ENCODE measurements around the gene FAM120A. TPM values are rescaled to one million over a fixed set of nuclear protein-coding genes. Genes with fewer than 3 reads are reported as not detected.
A peak's percentile ranks its signal among the peaks of the same experiment; 100 is the strongest.

The FAM120A gene
- total and polyA plus RNA-seq, 9 of the 15 experiments (the other 6 are each of a cell fraction or from before 2014, with no cell fraction given) = 8.7 to 71.0 (median 42.2) TPM

GRCh38 chr9:93576258-93577077, 125.0 kb downstream of the FAM120A start, which contains the start of gene PHF2 (continued):
- TF ChIP-seq GATAD2B (IDR thresholded peaks at IDR 0.05; ENCODE audit: borderline replicate concordance) = peak; percentile 34; the same call in 1 of the 2 replicates

- Histone ChIP-seq H3K27me3 (ENCODE audit: control insufficient read depth in 2 of 2, insufficient read depth in 2 of 2, low read length in 2 of 2) (no peaks in the 10 kb centered on the region), H3K9ac (ENCODE audit: insufficient read depth in 1 of 2, low read depth in 2 of 2, low read length in 2 of 2) (peak overlapping the region; percentile 64 to 91; a peak in 3 of 4 replicates), H3K4me3 (peak overlapping the region; percentile 52), H3K27ac (ENCODE audit: extremely low read depth, low read depth, low read length) (peak overlapping the region; percentile 35; the same call in 1 of the 3 replicates), H3K36me3 (ENCODE audit: control insufficient read depth, insufficient read depth, low read length) (no peaks in the 10 kb centered on the region), H3K79me2 (ENCODE audit: control insufficient read depth, insufficient read depth, low read length) (peaks cover 39% of the 10 kb centered on the region), H2AFZ (ENCODE audit: low read depth, low read length) (peak overlapping the region; percentile 62), H3K4me2 (ENCODE audit: insufficient read depth, low read length) (peak overlapping the region; percentile 75), H3K4me1 (replicated peaks in 1 of 2; ENCODE audit: control insufficient read depth in 2 of 2, insufficient read depth in 2 of 2, low read length in 2 of 2) (peaks cover 18 to 45% of the 10 kb centered on the region in 2 experiments), H4K20me1 (replicated peaks; ENCODE audit: control insufficient read depth, insufficient read depth, low read length) (peaks cover 9% of the 10 kb centered on the region), H3K9me3 (replicated peaks; ENCODE audit: control insufficient read depth, insufficient read depth, low read depth, low read length) (no peaks in the 10 kb centered on the region), H3K9me1 (ENCODE audit: control insufficient read depth, insufficient read depth, low read length) (no peaks in the 10 kb centered on the region)
- intact Hi-C loops (cut with micrococcal nuclease) (loop anchor here (10.0 kb wide), 1 partner anchor 87 kb away; no protein-coding TSS in a partner anchor), in situ Hi-C loops (cut with MboI) (no loop called here)
- BruUV-seq (replicated peaks) = TSS peak; percentile 41
- 4% methylated on average over 16 of the region's 74 CpGs for WGBS (ENCODE audit: insufficient coverage, low coverage, missing lambda C conversion rate)
- peak; percentile 16 for ATAC-seq
- ChIA-PET CTCF (ENCODE audit: low intra/inter-chr PET ratio) (no interaction called here), POLR2A (interaction anchor here (1.1 kb wide), 1 partner anchor 11 kb away, joined by 4 read pairs; no protein-coding TSS in a partner anchor)
- no peak for FAIRE-seq
- DNase-seq (ENCODE audit: extremely low read depth in 1 of 4, low spot score in 3 of 4) = peak in 3 of 4 experiments; percentile 49 to 69 (median 66)
- TF ChIP-seq ZNF239 (CRISPR knock-in tag; IDR thresholded peaks at IDR 0.05) (no peak), HOXB6 (CRISPR knock-in tag; IDR thresholded peaks at IDR 0.05; ENCODE audit: borderline replicate concordance) (no peak), POLR3G (IDR thresholded peaks at IDR 0.05; ENCODE audit: extremely low read depth, insufficient read length, insufficient replicate concordance) (no peak), TFAM (CRISPR knock-in tag; conservative IDR thresholded peaks at IDR 0.05) (no peak), ZNF444 (CRISPR knock-in tag; IDR thresholded peaks at IDR 0.05) (no peak), RHOXF2B (CRISPR knock-in tag; conservative IDR thresholded peaks at IDR 0.05) (no peak), BHLHE40 (IDR thresholded peaks at IDR 0.05; ENCODE audit: low read length) (no peak), ILF3 (IDR thresholded peaks at IDR 0.05; ENCODE audit: borderline replicate concordance) (no peak), CBX8 (IDR thresholded peaks at IDR 0.05; ENCODE audit: borderline replicate concordance, extremely low read depth, low read depth, low read length, poor library complexity, severe bottlenecking) (no peak), POLR3A (IDR thresholded peaks at IDR 0.05; ENCODE audit: borderline replicate concordance, extremely low read depth, insufficient read depth, insufficient read length) (no peak), ATF6 (CRISPR knock-in tag; IDR thresholded peaks at IDR 0.05) (no peak), SREBF1 (IDR thresholded peaks at IDR 0.05; ENCODE audit: borderline replicate concordance, low read depth, low read length) (no peak), KDM2B (CRISPR knock-in tag; IDR thresholded peaks at IDR 0.05) (no peak; the same call in 1 of the 2 replicates), POLR2G (IDR thresholded peaks at IDR 0.05; ENCODE audit: low read depth, low read length) (peak; percentile 71), POLR2A (conservative IDR thresholded peaks at IDR 0.05) (no peak), ZNF311 (CRISPR knock-in tag; IDR thresholded peaks at IDR 0.05) (no peak), CBX5 (IDR thresholded peaks at IDR 0.05; ENCODE audit: borderline replicate concordance, low read depth) (no peak)
These were observed 125.8 kb downstream of the FAM120A start for GRCh38 chr9:93577078-93577974.
